Measurements from ENCODE around the gene TENM3.

GRCh38 chr4:182385897-182386296, 142.7 kb downstream of the TENM3 start:
- TF ChIP-seq CTCF (IDR thresholded peaks at IDR 0.05) (no peak), ZFX (IDR thresholded peaks at IDR 0.05; ENCODE audit: borderline replicate concordance) (no peak)
